HG02981 (cell line): ENCODE measurements around the gene RASSF1.

Source experiments
- ATAC-seq: cut with Tn5 transposase; IDR thresholded peaks from one replicate; pipeline ENCODE4 v1.9.1; 2021; ENCODE audit warnings: mild to moderate bottlenecking, moderate library complexity; ENCODE audit not compliant: unreplicated experiment

The RASSF1 gene, protein sequence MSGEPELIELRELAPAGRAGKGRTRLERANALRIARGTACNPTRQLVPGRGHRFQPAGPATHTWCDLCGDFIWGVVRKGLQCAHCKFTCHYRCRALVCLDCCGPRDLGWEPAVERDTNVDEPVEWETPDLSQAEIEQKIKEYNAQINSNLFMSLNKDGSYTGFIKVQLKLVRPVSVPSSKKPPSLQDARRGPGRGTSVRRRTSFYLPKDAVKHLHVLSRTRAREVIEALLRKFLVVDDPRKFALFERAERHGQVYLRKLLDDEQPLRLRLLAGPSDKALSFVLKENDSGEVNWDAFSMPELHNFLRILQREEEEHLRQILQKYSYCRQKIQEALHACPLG

DNA sequence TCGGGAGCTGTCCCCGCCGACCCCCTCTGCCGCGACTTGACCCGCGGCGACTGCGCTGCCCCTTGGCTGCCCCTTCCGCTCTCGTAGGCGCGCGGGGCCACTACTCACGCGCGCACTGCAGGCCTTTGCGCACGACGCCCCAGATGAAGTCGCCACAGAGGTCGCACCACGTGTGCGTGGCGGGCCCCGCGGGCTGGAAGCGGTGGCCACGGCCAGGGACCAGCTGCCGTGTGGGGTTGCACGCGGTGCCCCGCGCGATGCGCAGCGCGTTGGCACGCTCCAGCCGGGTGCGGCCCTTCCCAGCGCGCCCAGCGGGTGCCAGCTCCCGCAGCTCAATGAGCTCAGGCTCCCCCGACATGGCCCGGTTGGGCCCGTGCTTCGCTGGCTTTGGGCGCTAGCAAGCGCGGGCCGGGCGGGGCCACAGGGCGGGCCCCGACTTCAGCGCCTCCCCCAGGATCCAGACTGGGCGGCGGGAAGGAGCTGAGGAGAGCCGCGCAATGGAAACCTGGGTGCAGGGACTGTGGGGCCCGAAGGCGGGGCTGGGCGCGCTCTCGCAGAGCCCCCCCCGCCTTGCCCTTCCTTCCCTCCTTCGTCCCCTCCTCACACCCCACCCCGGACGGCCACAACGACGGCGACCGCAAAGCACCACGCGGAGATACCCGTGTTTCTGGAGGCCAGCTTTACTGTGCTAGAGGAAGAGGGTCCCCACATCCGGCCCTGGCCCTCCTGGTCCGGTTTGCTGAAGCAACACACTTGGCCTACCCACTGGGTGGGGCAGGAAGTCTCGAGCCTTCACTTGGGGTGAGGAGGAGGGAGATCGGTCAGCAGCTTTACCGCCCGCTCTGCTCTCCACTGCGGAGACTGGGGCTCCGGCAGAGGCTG is at the start of gene RASSF1:
RASSF1 (minus strand) TSS at position 389 of the 882 bp plus-strand sequence; CDS start at position 358, 31 bp downstream.
- no peak for ATAC-seq

DNA sequence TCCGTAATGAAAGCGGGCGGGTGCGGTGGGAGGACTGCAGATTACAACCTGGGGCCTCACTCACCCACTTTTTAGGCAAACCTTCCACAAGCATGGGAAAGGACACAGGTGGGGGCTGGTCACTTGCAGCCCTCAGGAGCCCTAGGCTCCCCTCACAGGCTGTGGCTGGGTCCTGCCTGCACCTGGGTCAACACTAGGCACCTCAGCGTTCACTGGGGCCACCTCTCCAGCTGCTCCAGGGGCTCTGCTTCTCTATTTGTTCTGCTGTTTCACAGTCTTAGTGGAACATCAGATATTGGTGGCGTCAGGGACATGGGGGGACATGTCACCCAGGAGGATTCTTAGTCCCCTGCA is 48.8 kb upstream of the RASSF1 start:
- no peak for ATAC-seq

DNA sequence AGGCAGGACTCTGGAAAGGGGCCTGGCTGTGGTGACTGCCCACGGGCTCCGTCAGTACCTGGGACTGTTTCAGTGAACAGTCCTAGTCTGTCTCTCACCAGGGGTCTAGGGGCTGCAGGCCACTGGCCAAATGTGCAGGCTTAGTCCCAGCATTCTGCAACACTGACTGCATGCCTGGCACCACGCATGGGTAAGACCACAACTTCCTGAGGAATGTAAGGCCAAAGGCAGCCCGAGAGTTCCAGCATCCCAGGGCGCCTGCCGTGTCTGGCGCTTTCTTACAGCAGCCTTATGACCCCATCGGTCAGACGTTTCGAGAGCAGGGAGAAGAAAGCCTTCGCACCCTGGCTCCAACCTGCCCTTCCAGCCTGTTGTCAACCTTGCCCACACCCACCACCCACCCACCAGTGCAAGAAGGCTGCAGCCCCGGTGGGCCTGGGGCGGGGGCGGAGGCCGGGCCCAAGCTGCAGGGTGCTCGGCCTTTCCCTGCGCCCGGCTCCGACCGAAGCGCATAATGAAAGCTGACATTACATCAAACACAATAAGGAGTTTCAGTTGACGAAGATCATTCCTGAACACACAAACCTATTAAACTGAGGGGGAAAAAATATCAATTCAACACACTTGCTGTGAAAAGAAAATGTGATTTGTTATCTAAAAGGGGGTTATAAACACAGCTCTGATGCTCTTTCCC is 48.2 kb upstream of the RASSF1 start:
- no peak for ATAC-seq

DNA sequence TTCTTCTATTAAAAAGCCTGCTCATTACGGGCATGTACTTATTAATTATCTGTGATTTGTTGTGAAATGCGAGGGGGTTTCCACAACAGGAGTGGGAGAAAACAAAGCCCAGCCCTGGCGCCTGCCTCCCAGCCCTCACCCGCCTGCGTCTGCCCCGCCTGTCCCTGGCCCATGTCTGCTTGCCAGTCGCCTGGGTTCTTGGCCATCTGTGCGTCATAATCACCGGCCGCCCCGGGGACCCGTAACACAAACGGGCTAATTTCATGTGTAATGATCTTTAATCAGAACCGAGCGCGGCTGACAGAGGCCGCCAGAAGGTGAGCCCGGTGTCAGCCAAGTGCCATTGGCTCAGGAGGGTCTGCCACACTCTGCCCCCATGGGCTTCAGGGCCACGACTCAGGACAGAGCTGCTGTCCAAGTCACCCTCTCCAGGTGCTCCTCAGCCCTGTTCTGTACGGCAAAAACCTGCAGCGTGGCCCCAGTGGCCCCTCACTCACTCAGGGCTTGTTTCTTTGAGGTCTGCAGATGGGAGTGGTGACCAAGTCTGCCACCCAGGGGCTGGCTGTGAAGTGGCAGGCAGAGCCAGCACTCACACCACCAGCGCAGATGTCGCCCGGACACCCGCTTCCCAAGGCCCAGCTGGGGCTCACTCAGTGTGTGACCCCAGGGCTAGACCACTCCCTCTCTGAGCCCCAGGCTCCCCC is 47.5 kb upstream of the RASSF1 start:
- no peak for ATAC-seq

DNA sequence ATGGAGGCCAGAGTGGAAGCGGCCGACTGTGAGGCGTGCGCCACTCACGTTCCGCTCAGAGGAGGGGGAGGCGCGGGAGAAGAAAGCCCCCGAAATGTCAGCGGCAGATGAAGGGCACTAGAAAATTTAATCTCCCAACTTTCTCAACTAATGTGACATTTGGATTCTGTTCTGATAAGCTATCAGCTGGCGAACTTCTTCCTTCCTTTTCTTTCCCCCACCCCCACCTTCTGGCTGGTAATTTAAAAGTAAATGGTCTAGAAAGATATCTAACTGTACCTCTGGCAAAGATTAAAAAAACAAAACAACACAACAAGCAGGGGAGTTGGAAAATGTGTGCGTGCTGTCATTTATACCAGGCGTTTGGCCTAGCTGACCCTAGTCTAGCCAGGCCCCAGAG is 45.1 kb upstream of the RASSF1 start:
- no peak for ATAC-seq

DNA sequence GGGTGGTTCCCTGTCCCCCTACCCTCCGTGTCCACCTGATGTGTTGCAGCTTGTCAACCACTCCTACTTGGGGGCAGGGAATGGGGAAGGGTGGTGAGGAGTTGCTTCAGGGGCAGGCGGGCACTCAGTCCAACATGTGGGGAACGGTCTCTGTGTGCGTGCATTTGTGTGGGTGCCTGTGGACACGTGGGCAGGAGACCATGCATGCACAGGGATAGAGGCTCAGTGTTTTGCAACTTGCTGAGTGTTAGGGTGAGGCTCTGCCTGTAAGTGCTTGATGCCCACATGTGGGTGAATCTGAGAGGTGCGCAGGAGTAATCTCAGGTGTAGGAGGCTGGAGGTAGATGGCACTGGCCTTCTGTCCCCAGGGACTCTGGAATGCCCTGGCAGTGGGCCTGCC is 43.1 kb upstream of the RASSF1 start:
- no peak for ATAC-seq

DNA sequence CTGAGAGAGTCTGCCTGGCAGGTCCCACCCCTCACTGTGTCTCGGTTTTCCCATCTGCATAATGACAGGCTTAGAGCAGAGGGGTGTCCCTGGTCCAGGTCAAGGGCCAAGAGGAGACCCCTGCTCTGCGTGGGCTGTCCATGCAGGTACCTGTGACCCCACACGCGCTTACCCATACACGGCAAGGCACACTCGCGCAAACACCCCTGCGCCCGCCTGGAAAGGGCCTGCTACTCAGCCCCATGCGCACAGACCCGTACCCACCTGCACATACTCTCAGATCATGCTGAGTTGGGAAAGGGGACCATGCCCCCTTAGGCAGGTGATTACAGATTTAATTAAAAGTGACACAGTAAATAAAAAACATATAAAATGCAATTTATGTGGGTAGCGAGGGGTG is 42.1 kb upstream of the RASSF1 start:
- no peak for ATAC-seq

DNA sequence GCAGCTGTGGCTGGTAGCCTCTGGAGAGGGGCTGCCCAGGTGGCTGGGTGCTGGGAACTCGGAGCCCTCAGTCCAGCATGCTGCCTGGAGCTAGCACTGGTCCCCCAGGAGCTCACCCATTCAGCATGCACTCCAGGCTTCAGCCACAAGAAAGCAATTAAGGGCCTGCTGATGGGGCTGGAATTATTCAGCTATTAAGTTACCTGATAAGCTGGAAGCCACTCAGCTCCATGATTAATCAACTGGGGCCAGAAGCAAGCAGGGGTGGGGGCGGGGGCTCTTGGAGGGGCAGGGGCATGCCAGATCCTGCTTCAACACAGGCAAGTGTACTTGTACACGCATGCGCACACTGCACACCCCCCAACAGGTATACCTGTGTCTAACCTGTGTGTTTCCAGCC is 40.7 kb upstream of the RASSF1 start:
- no peak for ATAC-seq

DNA sequence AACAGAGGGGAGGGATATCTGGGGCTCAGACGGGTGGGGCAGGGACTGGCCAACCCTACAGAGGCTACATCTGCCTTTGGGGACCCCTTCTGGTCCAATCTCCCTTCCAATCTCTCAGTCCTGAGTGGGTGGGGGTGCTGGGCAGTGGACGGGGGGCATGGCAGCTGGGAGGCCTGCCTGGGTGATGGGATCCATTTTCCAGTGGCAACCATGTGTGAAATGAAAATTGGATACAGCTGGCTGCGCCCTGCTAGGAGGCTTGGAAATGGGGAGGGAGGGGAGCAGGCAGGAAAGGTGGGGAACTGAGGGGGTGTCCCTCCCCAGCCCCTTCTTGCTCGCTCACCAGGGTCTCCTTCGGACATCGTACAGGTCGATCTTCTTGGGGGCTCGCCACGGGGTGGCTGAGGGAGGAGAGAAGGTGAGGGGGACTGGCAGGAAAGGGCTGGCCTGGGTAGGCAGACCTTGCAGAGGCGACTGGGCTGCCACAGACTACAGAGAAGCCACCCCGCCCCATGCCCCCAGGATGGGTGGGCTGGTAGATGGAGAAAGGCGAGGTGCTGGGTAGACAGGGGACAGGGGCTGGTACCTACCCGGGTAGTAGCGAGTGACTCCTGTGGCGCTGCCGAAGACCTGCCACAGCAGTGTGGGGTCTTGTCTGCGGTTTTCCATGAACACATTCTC is 39.9 kb upstream of the RASSF1 start:
- ATAC-seq = no peak

DNA sequence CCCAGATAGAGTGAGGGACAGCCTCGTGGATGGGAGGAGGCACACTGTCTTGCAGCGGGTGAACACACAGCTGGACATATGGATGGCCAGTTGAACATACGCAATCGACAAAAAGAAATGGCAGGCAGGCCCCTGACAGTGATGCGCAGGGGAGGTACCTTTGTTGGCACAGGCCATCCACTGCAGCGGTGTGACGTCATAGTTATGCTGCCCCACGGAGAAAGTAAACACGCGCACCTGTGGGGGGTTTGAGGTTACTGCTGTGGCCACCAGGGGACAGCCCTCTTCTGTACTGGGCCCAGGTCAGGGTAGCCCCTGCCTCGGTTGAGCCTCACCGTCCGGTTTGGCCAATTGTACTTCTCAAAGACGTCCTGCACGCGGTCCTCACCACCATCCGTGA is 38.1 kb upstream of the RASSF1 start:
- ATAC-seq = no peak

DNA sequence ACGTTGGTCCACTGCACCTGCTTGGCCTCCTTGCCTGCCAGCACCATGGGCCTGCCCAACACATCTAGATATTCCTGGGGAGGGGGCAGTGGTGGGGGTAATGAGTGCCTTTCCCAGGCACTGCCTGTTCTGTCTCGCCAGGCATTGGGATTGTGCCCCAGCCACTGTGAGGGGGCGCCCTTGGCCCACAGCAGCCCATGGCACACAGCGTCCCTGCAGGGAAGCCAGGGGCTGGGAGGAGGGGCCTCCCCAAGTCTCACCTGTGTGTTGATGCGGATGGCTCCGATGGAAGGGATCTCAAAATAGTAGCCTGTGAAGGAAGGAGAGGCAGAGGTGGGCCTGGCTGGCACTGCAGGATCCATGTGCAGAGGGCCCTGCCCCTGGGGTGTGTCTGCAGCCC is 37.4 kb upstream of the RASSF1 start:
- no peak for ATAC-seq

DNA sequence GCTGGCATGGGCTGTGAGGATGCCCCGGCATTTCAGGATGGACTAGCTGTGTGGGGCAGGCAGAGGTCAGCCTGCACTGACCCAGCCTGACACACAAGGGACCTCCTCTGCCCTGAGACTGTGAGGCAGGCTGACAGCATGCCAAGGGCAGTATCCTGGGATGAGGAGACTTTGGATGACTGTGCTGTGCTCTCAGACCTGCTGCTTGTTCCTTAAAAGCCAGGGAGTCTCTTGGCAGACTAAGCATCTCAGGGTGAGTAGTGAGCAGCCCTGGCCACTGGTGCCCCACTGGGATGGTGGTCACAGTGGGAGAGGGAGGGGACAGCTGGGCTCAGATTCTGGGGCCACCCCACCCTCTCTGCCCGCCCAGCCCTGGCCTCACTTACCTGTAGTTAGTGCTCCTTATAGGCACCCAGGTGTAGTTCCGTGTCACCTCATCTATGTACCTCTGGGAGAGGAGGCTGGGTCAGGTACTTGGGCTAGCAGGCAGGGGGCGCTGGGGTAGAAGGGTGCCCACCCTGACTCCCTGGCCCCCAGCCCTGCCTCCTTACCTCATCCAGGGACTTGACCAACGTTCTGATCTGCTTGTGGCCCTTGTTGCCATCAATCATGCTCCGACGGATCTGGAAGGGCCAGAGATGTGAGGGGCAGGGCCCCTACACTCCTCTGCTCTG is 34.8 kb upstream of the RASSF1 start:
- no peak for ATAC-seq

DNA sequence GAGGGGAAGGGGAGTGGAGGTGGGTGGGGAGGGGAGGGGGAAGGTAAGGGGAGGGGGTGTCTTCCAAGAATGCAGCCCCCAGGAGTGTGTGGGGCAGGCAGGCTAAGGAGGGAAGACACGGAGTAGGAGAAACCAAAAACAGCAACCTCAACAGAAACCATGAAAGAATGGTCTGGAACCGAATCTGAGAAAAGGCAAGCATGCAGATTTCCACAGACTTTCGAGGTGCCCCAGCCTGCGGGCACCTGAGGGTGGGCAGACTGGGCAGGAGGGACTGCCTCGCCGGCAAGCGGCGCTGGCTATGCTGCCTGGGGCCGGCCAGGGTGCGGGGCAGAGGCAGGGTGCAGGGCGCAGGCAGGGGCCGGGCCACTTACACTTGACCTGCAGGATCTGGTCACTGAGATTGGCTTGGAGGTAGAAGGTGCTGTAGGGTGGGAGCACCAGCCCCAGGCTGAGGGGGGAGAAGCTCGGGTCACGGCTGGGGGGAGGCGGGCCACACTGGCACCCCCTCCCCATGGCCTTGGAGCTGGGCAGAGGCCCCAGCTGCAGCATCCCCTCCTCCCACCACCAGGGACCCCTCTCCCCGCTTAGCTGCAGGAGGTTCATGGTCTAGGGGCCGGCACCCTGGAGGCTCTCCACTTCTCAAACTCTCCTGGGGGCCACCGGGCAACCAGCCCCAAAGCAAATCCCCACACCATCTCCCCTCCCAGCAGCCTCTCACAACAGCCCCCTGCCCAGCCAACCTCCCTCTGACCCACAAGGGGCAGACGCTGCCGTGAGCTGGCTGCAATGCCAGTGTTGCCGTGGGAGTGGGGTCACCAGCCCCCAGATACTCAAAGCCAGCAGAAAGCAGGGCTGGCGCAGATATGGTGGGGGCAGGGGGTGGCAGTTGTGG is 34.0 kb upstream of the RASSF1 start:
- no peak for ATAC-seq

DNA sequence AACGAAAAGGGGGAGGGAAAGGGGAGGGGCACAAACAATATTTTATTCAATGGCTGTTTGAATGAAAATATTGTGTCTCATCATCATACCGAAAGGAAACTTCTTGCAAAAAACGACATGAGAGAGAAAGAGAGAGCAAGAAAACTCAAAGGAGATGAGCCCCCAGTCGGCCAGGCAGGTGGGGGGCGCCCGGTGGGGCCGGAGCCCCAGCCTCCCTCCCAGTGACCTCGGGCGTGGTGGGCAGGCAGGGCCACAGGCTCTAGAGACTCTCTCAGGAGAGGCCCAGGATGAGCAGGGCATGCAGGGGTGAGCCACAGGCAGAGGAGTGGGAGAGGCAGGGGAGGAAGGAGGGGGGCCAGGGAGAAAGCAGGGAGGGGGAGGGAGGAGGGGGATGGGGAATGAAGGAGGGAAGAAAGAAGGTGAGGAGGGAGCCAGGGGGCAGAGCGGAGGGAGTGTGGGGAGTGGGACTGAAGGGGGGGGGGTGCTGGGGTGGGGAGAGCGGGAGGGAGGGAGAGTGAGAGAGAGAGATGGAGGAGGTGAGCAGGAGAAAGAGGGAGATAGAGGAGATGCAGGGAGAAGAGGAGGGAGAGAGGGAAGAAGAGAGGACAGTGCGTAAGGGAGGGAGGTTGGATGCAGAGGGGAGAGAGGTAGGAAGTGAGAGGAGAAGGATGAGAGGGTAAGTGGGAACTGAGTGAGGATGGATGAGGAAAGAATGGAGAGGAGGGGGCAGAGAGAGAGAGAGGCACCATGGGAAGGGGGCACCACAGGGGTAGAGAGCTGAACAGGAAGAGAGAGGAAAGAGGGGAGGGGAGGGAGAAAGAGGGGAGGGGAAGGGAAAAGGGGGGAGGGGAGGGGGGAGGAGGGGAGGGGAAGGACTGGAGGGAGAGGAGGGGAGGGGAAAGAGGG is 32.8 kb upstream of the RASSF1 start:
- ATAC-seq = no peak

DNA sequence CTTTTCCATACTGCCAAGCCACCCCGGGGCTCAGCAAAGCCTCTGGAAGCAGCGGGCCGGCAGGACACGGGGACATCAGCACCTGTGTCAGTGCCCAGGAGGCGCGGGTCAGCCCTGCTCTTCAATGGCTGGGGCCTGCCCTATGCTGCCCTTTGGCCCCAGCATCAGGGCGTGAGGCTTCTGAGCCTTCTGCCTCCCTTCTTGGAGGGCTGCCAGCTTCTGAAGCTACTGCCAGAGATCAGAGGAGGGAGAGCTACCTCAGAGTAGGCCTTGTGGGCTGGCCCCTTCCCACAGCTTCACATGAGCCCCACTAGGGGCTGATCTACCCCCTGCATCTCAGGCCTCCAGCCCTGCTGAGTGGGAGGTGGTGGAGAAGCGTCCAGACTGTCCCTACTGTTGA is 31.7 kb upstream of the RASSF1 start:
- ATAC-seq = no peak

DNA sequence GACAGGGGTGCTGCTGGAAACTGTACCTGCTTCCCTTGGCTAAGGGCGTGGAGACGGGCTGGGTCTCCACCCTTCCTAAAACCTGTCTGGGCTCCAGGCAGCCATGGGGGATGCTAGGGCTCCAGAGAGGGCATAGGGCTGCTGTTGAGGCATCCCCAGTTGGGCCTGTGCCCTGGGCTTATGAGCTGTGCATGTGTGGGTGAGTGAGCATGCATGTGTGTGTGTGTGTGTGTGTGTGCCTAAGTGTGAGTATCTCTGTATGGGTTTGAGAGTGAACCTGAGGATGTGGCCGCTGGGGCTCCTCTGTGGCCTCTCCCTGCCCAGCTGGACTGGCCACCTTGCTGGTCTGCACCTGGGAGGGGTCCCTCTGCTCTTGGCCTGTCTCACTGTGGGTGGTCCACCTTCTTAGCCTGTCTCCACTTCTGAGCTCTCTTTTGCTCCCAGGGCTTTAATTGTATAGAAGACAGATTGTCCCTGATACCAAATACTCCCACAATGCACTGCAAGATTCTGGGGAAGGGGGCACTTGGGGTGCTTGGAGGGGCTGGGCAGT is 30.6 kb upstream of the RASSF1 start:
- no peak for ATAC-seq

DNA sequence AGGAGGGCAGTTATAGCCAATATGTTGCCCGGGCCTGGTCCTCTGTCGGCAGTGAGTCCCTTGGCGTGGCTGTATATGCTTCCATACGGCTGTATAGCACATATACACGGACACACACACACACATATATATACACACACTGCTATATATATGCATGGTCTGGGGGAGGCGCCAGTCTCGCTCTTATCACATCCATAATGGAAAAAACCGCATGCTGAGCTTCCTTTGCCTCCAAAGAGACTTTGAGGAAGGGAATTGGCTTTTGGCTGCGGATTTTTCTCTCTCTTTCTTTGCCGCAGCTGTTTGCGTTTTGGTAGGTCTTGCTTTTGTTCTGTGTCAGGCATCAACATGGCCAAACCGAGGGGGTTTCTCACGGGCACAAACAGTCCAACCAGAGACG is 30.0 kb upstream of the RASSF1 start:
- no peak for ATAC-seq
